BJ (cell line): Measurements from ENCODE around the gene CTNND2. TPM values are rescaled to one million over a fixed set of nuclear protein-coding genes. Genes with fewer than 3 reads are reported as not detected.

Source experiments
- CTCF ChIA-PET: fragments of 350-600 bp; formaldehyde crosslinking; extraction: SDS; loops from one replicate; lab custom pipeline; 2021; ENCODE audit warnings: antibody characterized with exemption, inconsistent platforms; lab: Yijun Ruan, JAX
- POLR2A ChIA-PET: fragments of 300-600 bp; sonication (Branson Sonifier 250); formaldehyde crosslinking; extraction: SDS; loops from one replicate; lab custom pipeline; 2021; ENCODE audit warnings: antibody characterized with exemption; lab: Charles Lee
- DNase-seq: peaks from one replicate; pipeline ENCODE4 v3.0.0-alpha.2; 2011; ENCODE audit warnings: low read depth
- H3K27me3 ChIP-seq: 2 replicates; pipeline ENCODE4 v1.6.0; 2011; ENCODE audit warnings: low read length; ENCODE audit not compliant: control insufficient read depth, insufficient read depth
- H3K36me3 ChIP-seq: 2 replicates; pipeline ENCODE4 v1.5.1; 2011; ENCODE audit warnings: low read length; ENCODE audit not compliant: control insufficient read depth, insufficient read depth
- H3K4me3 ChIP-seq: 2 replicates; pipeline ENCODE4 v1.5.1; 2011; ENCODE audit warnings: low read depth, mild to moderate bottlenecking, control low read depth, low read length
- CTCF ChIP-seq: IDR thresholded peaks from 2 replicates; pipeline ENCODE4 v1.5.1; 2011; ENCODE audit warnings: low read depth, mild to moderate bottlenecking, control low read depth, inconsistent platforms, low read length, moderate library complexity; ENCODE audit not compliant: insufficient read depth
- polyA plus RNA-seq: library from polyadenylated mRNA; depleted of rRNA; stranded (reverse); fragments of >200 nt; gene quantifications from 2 replicates; pipeline ENCODE4 v1.2.3, GENCODE V29; 2011

The CTNND2 gene
- polyA plus RNA-seq, 1 experiment: not detected

- DNase-seq: no peak
- ChIA-PET CTCF (interaction anchor here (0.5 kb wide), 1 partner anchor 349 kb away, joined by 3 read pairs; no protein-coding TSS in a partner anchor), POLR2A (no interaction called here)
- Histone ChIP-seq H3K4me3 (no peak overlapping the region), H3K27me3 (no peaks in the 10 kb centered on the region), H3K36me3 (no peaks in the 10 kb centered on the region)
- no peak for TF ChIP-seq CTCF
Measured at GRCh38 chr5:11030671-11031070, 873.6 kb downstream of the CTNND2 start.

- Histone ChIP-seq H3K27me3 (peaks cover under 1% of the 10 kb centered on the region; the same call in 1 of the 2 replicates), H3K4me3 (no peak overlapping the region), H3K36me3 (no peaks in the 10 kb centered on the region)
- POLR2A ChIA-PET: no interaction called here
- CTCF ChIA-PET: no interaction called here
- TF ChIP-seq CTCF: no peak
- no peak for DNase-seq
Measured at GRCh38 chr5:11027660-11028059, 876.6 kb downstream of the CTNND2 start.

- DNase-seq: no peak
- Histone ChIP-seq H3K27me3 (peaks cover 3% of the 10 kb centered on the region; the same call in 1 of the 2 replicates), H3K4me3 (no peak overlapping the region), H3K36me3 (no peaks in the 10 kb centered on the region)
- no peak for TF ChIP-seq CTCF
- CTCF ChIA-PET: no interaction called here
- POLR2A ChIA-PET: no interaction called here
Measured at GRCh38 chr5:11026543-11026942, 877.7 kb downstream of the CTNND2 start.

- Histone ChIP-seq H3K4me3 (no peak overlapping the region), H3K27me3 (peaks cover 3% of the 10 kb centered on the region; the same call in 1 of the 2 replicates), H3K36me3 (no peaks in the 10 kb centered on the region)
- POLR2A ChIA-PET: no interaction called here
- CTCF ChIA-PET: no interaction called here
- no peak for TF ChIP-seq CTCF
- no peak for DNase-seq
Measured at GRCh38 chr5:11023945-11024344, 880.3 kb downstream of the CTNND2 start.

GRCh38 chr5:11013793-11014192 is 890.5 kb downstream of the CTNND2 start:
- ChIA-PET POLR2A (no interaction called here), CTCF (interaction anchor here (0.6 kb wide), 1 partner anchor 129 kb away, joined by 3 read pairs; no protein-coding TSS in a partner anchor)
- H3K4me3 ChIP-seq: no peak overlapping the region
- no peaks in the 10 kb centered on the region; the same call in 1 of the 2 replicates for H3K27me3 ChIP-seq
- no peak for DNase-seq
- TF ChIP-seq CTCF: no peak
- no peaks in the 10 kb centered on the region for H3K36me3 ChIP-seq
